Body of pancreas (tissue), 4 donors: ENCODE data around the gene EPHA4.

Experiments used
- CTCF ChIP-seq, 7 experiments: fragments of 450-650 bp in 4 of 7; fragments of 200-600 bp in 3 of 7; sonication (generic) in 3 of 7; IDR thresholded peaks; one replicate each; pipeline ENCODE4 v1.5.1; 2016 to 2019; ENCODE audit warnings: antibody characterized with exemption in 7 of 7
- POLR2A ChIP-seq, 3 donors: fragments of 450-650 bp; IDR thresholded peaks; one replicate each; pipeline ENCODE4 v1.6.1; 2016; ENCODE audit warnings: antibody characterized with exemption in 3 of 3, mild to moderate bottlenecking in 2 of 3

- TF ChIP-seq CTCF (IDR thresholded peaks at IDR 0.05) (no peak), POLR2A (IDR thresholded peaks at IDR 0.05) (no peak)
Measured at GRCh38 chr2:221501210-221501882, 70.8 kb downstream of the EPHA4 start.
